Panc1 (cell line): ENCODE results near the gene SPATA16.

Experiments
- CTCF ChIP-seq: fragments of 450-650 bp; IDR thresholded peaks from 2 replicates; pipeline ENCODE4 v1.5.1; 2017; ENCODE audit warnings: mild to moderate bottlenecking
- POLR2AphosphoS5 ChIP-seq: IDR thresholded peaks from 2 replicates; pipeline ENCODE4 v1.6.1; 2012; ENCODE audit warnings: mild to moderate bottlenecking, low read depth, low read length, moderate library complexity

GRCh38 chr3:173103469-173103868, 37.6 kb downstream of the SPATA16 start:
- no peak for TF ChIP-seq CTCF
- TF ChIP-seq POLR2AphosphoS5 = no peak
